ENCODE results near the gene PRKACB.
A peak's percentile ranks its signal among the peaks of the same experiment; 100 is the strongest.

GRCh38 chr1:84253891-84254290 is 109.8 kb downstream of the PRKACB start:
- TF ChIP-seq CTCF (IDR thresholded peaks at IDR 0.05 in 2 of 3, conservative IDR thresholded peaks at IDR 0.05 in 1 of 3; ENCODE audit: borderline replicate concordance in 1 of 3, insufficient read depth in 1 of 3, low read depth in 2 of 3, low read length in 2 of 3) (no peak), EGR1 (IDR thresholded peaks at IDR 0.05; ENCODE audit: low read depth) (no peak), POLR2A (IDR thresholded peaks at IDR 0.05; ENCODE audit: borderline replicate concordance, extremely low read depth, insufficient read depth, insufficient read length) (no peak), EZH2 (IDR thresholded peaks at IDR 0.05) (no peak), YY1 (IDR thresholded peaks at IDR 0.05; ENCODE audit: extremely low read depth, insufficient replicate concordance, low read depth, low read length) (peak; percentile 81), CBX3 (IDR thresholded peaks at IDR 0.05; ENCODE audit: low read depth) (peak; percentile 99), EZH2phosphoT487 (IDR thresholded peaks at IDR 0.05; ENCODE audit: borderline replicate concordance) (no peak)

Data from HCT116 (cell line).